Smooth muscle cell (in vitro differentiated cells): ENCODE data around the gene VWA3B. TPM values are rescaled to one million over a fixed set of nuclear protein-coding genes. Genes with fewer than 3 reads are reported as not detected.
A peak's percentile ranks its signal among the peaks of the same experiment; 100 is the strongest.

ENCODE experiments used
- DNase-seq: peaks from one replicate; lab custom pipeline; 2025; ENCODE audit not compliant: unreplicated experiment; lab: John Stamatoyannopoulos, UW
- H2AFZ ChIP-seq: fragments of 200-600 bp; sonication (generic); 2 replicates; pipeline ENCODE4 v1.6.0; 2016; ENCODE audit warnings: antibody characterized with exemption, low read depth, mild to moderate bottlenecking
- H3F3A ChIP-seq: fragments of 200-600 bp; sonication (generic); 2 replicates; pipeline ENCODE4 v1.6.0; 2017; ENCODE audit warnings: antibody characterized with exemption, low read depth
- H3K27ac ChIP-seq: fragments of 200-600 bp; sonication (generic); 2 replicates; pipeline ENCODE4 v1.5.1; 2016; ENCODE audit warnings: low read depth, mild to moderate bottlenecking
- H3K27me3 ChIP-seq: fragments of 200-600 bp; sonication (generic); 2 replicates; pipeline ENCODE4 v1.6.1; 2016; ENCODE audit warnings: low read depth, mild to moderate bottlenecking
- H3K36me3 ChIP-seq: fragments of 200-600 bp; sonication (generic); 2 replicates; pipeline ENCODE4 v1.5.1; 2016; ENCODE audit warnings: low read depth
- H3K4me1 ChIP-seq: fragments of 200-600 bp; sonication (generic); 2 replicates; pipeline ENCODE4 v1.5.1; 2016; ENCODE audit warnings: low read depth
- H3K4me2 ChIP-seq: fragments of 200-600 bp; sonication (generic); 2 replicates; pipeline ENCODE4 v1.6.0; 2016; ENCODE audit warnings: mild to moderate bottlenecking
- H3K4me3 ChIP-seq: fragments of 200-600 bp; sonication (generic); 2 replicates; pipeline ENCODE4 v1.5.1; 2016; ENCODE audit warnings: mild to moderate bottlenecking
- H3K79me2 ChIP-seq: fragments of 200-600 bp; sonication (generic); 2 replicates; pipeline ENCODE4 v1.6.0; 2016; ENCODE audit warnings: low read depth, mild to moderate bottlenecking
- H3K9ac ChIP-seq: fragments of 200-600 bp; sonication (generic); 2 replicates; pipeline ENCODE4 v1.6.0; 2016; ENCODE audit warnings: low read depth
- H3K9me3 ChIP-seq: fragments of 200-600 bp; sonication (generic); replicated peaks from 2 replicates; pipeline ENCODE4 v1.5.1; 2016; ENCODE audit warnings: low read depth
- H4K20me1 ChIP-seq: fragments of 200-600 bp; sonication (generic); 2 replicates; pipeline ENCODE4 v1.6.0; 2016; ENCODE audit warnings: low read depth
- WGBS: methylation state at CpG from one replicate; pipeline ENCODE4 v1.1.7; 2016; ENCODE audit warnings: low lambda C conversion rate; 5-methylcytosine and 5-hydroxymethylcytosine counted together
- polyA plus RNA-seq: library from polyadenylated mRNA; unstranded; fragments of >200 nt; fragmentation: Nextera tagmentation; extraction: Ambion mirVana; gene quantifications from 2 replicates; pipeline ENCODE4 v1.2.1, GENCODE V29; 2016
- total RNA-seq: library from RNA; depleted of rRNA; stranded (reverse); fragments of >200 nt; gene quantifications from 2 replicates; pipeline ENCODE4 v1.2.3, GENCODE V29; 2014
- TF ChIP-seq, protein P1 (sequence below): fragments of 200-600 bp; sonication (generic); IDR thresholded peaks from 2 replicates; pipeline ENCODE4 v1.5.1; 2017; ENCODE audit warnings: borderline replicate concordance, mild to moderate bottlenecking, antibody characterized with exemption; ENCODE audit not compliant: insufficient read depth, poor library complexity, severe bottlenecking

The VWA3B gene
- total and polyA plus RNA-seq, 2 experiments from 2014 or later, result not detected

DNA sequence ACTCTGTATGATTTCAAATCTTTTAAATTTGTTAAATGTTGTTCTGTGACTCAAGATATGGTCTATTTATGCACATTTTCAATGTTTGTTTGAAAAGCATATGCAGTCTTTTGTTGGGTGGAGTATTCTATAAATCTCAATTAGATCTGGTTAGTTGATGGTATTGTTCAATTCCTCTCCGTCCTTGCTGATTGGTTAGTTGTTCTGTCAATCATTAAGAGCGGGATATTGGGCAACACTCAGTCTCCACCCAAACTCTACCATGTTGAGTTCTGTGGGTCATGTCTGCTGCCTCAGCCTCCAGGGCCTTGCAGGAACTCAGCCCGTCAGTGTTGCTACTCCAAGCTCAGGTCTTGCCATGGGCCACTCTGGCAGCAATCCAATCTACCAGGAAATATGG is 118.9 kb downstream of the VWA3B start:
- H3K79me2 ChIP-seq, result no peaks in the 10 kb centered on the region
- H2AFZ ChIP-seq, result no peak overlapping the region
- no peaks in the 10 kb centered on the region for H4K20me1 ChIP-seq
- TF ChIP-seq, protein P1, sequence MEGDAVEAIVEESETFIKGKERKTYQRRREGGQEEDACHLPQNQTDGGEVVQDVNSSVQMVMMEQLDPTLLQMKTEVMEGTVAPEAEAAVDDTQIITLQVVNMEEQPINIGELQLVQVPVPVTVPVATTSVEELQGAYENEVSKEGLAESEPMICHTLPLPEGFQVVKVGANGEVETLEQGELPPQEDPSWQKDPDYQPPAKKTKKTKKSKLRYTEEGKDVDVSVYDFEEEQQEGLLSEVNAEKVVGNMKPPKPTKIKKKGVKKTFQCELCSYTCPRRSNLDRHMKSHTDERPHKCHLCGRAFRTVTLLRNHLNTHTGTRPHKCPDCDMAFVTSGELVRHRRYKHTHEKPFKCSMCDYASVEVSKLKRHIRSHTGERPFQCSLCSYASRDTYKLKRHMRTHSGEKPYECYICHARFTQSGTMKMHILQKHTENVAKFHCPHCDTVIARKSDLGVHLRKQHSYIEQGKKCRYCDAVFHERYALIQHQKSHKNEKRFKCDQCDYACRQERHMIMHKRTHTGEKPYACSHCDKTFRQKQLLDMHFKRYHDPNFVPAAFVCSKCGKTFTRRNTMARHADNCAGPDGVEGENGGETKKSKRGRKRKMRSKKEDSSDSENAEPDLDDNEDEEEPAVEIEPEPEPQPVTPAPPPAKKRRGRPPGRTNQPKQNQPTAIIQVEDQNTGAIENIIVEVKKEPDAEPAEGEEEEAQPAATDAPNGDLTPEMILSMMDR, result no peak
- no peak overlapping the region for H3K9ac ChIP-seq
- DNase-seq, result no peak
- H3K27me3 ChIP-seq, result no peaks in the 10 kb centered on the region
- no peak overlapping the region for H3K27ac ChIP-seq
- no peaks in the 10 kb centered on the region for H3K9me3 ChIP-seq
- H3F3A ChIP-seq, result no peaks in the 10 kb centered on the region
- H3K36me3 ChIP-seq, result no peaks in the 10 kb centered on the region
- H3K4me1 ChIP-seq, result no peaks in the 10 kb centered on the region
- H3K4me3 ChIP-seq, result no peak overlapping the region
- 94% methylated on average over 3 of the region's 3 CpGs for WGBS
- no peak overlapping the region for H3K4me2 ChIP-seq

DNA sequence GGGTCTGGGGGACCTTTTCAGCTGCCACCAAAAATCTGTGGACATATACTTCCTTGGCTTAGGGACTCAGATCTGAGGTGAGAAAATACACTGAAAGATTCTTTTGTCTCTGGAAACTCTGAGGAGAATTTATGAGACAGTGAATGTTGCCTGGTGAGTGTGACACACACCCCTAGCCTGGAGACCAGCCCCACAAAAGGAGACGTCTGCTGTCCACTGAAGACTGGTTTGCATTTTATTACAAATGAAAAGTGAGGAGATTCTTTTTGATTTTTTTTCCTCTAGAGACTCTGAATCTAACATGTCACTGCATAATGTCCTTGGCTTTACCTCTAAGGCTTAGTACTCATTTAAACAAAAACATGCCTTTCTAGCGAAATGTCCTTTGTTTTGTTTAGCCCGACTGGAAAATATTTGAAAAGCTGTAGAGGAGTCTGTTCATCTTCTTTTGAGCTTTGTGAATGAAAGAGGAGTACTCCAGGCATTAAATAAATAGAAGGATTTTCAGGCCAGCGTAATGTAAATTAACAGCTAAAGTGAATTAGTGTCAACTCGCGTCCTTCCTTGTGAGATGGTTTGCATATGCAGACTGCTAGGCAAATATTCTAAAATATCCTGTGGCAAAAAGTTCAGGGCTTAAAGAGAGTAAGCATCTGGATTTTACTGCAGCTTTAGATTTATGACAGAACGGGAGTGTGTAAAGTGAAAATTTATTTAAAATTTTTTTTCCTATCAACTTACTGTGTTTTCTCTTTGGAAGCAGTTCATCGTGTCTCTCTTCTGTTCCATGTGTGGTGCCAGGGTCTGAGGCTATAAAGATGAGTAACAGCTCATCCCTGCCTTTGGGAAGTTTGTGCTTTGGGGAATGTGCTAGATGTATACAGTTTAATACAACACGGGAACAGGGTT is 125.4 kb downstream of the VWA3B start:
- TF ChIP-seq, protein P1, result no peak
- Histone ChIP-seq H3K4me2 (peak overlapping the region; percentile 64), H4K20me1 (no peaks in the 10 kb centered on the region), H3K9me3 (no peaks in the 10 kb centered on the region), H3F3A (no peaks in the 10 kb centered on the region), H3K27ac (no peak overlapping the region), H3K36me3 (no peaks in the 10 kb centered on the region), H3K4me1 (peaks cover 9% of the 10 kb centered on the region), H3K27me3 (no peaks in the 10 kb centered on the region), H3K9ac (no peak overlapping the region), H2AFZ (no peak overlapping the region), H3K4me3 (no peak overlapping the region), H3K79me2 (no peaks in the 10 kb centered on the region)
- DNase-seq, result no peak
- WGBS, result 32% methylated on average over 9 of the region's 9 CpGs

DNA sequence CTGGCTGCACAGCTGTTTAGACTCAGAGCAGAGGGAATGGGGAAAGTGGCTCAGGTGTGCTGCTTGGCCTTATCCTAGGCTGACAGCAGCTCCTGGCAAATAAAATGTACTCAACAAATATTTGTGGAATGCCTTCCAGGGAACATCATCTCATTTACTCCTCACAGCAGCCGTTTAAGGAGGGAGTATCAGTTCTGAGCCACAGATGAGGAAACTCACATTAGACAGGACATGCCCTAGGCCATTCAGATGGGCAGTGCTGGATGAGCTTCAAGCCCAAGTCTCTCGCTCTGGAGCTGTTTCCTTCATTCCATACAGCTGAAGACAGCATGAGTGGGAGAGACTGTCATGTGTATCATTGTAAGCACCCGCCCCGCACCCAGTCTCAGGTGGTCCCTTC is 129.6 kb downstream of the VWA3B start:
- Histone ChIP-seq H3K4me1 (peaks cover 9% of the 10 kb centered on the region), H3K4me3 (no peak overlapping the region), H3K9me3 (no peaks in the 10 kb centered on the region), H3K79me2 (no peaks in the 10 kb centered on the region), H2AFZ (no peak overlapping the region), H3K4me2 (no peak overlapping the region), H3K36me3 (no peaks in the 10 kb centered on the region), H3K27me3 (no peaks in the 10 kb centered on the region), H3F3A (no peaks in the 10 kb centered on the region), H3K9ac (no peak overlapping the region), H3K27ac (no peak overlapping the region), H4K20me1 (no peaks in the 10 kb centered on the region)
- WGBS, result 82% methylated on average over 3 of the region's 4 CpGs
- DNase-seq, result no peak
- TF ChIP-seq, protein P1, result no peak

DNA sequence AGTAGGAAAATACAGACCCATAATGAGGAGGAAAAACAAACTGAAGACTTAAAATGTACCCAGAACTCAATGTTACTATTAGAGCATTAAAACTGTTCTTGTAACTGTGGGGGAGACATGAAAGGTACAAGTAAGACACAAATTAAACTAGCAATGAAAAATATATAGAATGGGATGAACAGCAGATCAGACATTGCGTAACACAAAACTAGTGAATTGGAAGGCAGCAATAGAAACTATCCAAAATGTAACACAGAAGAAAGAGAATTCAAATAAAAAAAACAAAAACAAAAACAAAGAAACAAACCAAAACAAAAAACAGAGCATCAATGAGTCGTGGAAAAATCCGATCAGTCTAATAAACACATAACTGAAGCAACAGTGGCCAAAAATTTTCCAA is 132.2 kb downstream of the VWA3B start:
- H3F3A ChIP-seq, result no peaks in the 10 kb centered on the region
- H4K20me1 ChIP-seq, result no peaks in the 10 kb centered on the region
- no peaks in the 10 kb centered on the region for H3K4me1 ChIP-seq
- no peaks in the 10 kb centered on the region for H3K27me3 ChIP-seq
- no peaks in the 10 kb centered on the region for H3K36me3 ChIP-seq
- H3K4me2 ChIP-seq, result no peak overlapping the region
- no peak overlapping the region for H3K27ac ChIP-seq
- DNase-seq, result no peak
- H3K4me3 ChIP-seq, result no peak overlapping the region
- no peak overlapping the region for H3K9ac ChIP-seq
- TF ChIP-seq, protein P1, result no peak
- no peaks in the 10 kb centered on the region for H3K79me2 ChIP-seq
- no peaks in the 10 kb centered on the region for H3K9me3 ChIP-seq
- no peak overlapping the region for H2AFZ ChIP-seq
- WGBS, result 96% methylated on average over 3 of the region's 3 CpGs
